Measurements from ENCODE around the gene CCL8.

The CCL8 gene

GRCh38 chr17:34367486-34368195 lies 48.4 kb downstream of the CCL8 start:
- in situ Hi-C loops (cut with MboI; ENCODE audit: low pct_unique_long_range_greater_than_20kb, low sequenced_read_pairs, unreplicated experiment) = loop anchor here (10.0 kb wide), 1 partner anchor 173 kb away; no protein-coding TSS in a partner anchor
- DNase-seq (ENCODE audit: low spot score) = no peak
- no peak for TF ChIP-seq CTCF (IDR thresholded peaks at IDR 0.05; ENCODE audit: extremely low read depth, insufficient read depth, missing control alignments)

GRCh38 chr17:34368196-34368945 lies 49.1 kb downstream of the CCL8 start:
- in situ Hi-C loops (cut with MboI; ENCODE audit: low pct_unique_long_range_greater_than_20kb, low sequenced_read_pairs, unreplicated experiment) = loop anchor here (10.0 kb wide), 1 partner anchor 174 kb away; no protein-coding TSS in a partner anchor
- no peak for TF ChIP-seq CTCF (IDR thresholded peaks at IDR 0.05; ENCODE audit: extremely low read depth, insufficient read depth, missing control alignments)
- DNase-seq (ENCODE audit: low spot score) = no peak

GRCh38 chr17:34368946-34369500 lies 49.8 kb downstream of the CCL8 start:
- no peak for DNase-seq (ENCODE audit: low spot score)
- no peak for TF ChIP-seq CTCF (IDR thresholded peaks at IDR 0.05; ENCODE audit: extremely low read depth, insufficient read depth, missing control alignments)
- in situ Hi-C loops (cut with MboI; ENCODE audit: low pct_unique_long_range_greater_than_20kb, low sequenced_read_pairs, unreplicated experiment) = loop anchor here (10.0 kb wide), 1 partner anchor 174 kb away; no protein-coding TSS in a partner anchor

GRCh38 chr17:34369571-34369970 lies 50.3 kb downstream of the CCL8 start:
- TF ChIP-seq CTCF (IDR thresholded peaks at IDR 0.05; ENCODE audit: extremely low read depth, insufficient read depth, missing control alignments) = no peak
- in situ Hi-C loops (cut with MboI; ENCODE audit: low pct_unique_long_range_greater_than_20kb, low sequenced_read_pairs, unreplicated experiment) = loop anchor here (10.0 kb wide), 1 partner anchor 175 kb away; no protein-coding TSS in a partner anchor
- no peak for DNase-seq (ENCODE audit: low spot score)

- in situ Hi-C loops (cut with MboI; ENCODE audit: low pct_unique_long_range_greater_than_20kb, low sequenced_read_pairs, unreplicated experiment) = no loop called here
- TF ChIP-seq CTCF (IDR thresholded peaks at IDR 0.05; ENCODE audit: extremely low read depth, insufficient read depth, missing control alignments) = no peak
- DNase-seq (ENCODE audit: low spot score) = no peak
These were observed 51.3 kb downstream of the CCL8 start for GRCh38 chr17:34370376-34370996.

- in situ Hi-C loops (cut with MboI; ENCODE audit: low pct_unique_long_range_greater_than_20kb, low sequenced_read_pairs, unreplicated experiment) = no loop called here
- TF ChIP-seq CTCF (IDR thresholded peaks at IDR 0.05; ENCODE audit: extremely low read depth, insufficient read depth, missing control alignments) = no peak
- DNase-seq (ENCODE audit: low spot score) = no peak
These were observed 51.8 kb downstream of the CCL8 start for GRCh38 chr17:34370997-34371395.
